Caco-2 (cell line): ENCODE data around the gene ADAMTS4. TPM values are rescaled to one million over a fixed set of nuclear protein-coding genes. Genes with fewer than 3 reads are reported as not detected.

Experiments used
- BruUV-seq: library from RNA; stranded (reverse); fragments of 400-500 nt; replicated peaks from 2 replicates; lab custom pipeline; 2021; lab: Mats Ljungman, UMichigan
- CTCF ChIA-PET: fragments of 300-600 bp; sonication (Branson Sonifier 250); formaldehyde crosslinking; loops from one replicate; lab custom pipeline; 2022; ENCODE audit warnings: antibody characterized with exemption; lab: Charles Lee
- POLR2A ChIA-PET: fragments of 300-600 bp; sonication (Branson Sonifier 250); formaldehyde crosslinking; loops from one replicate; lab custom pipeline; 2022; ENCODE audit warnings: antibody characterized with exemption; lab: Charles Lee
- DNase-seq, 2 experiments: peaks; one replicate each; pipeline versions ENCODE4 v3.0.0 to v3.0.0-alpha.2; 2020 to 2022
- H3K27me3 ChIP-seq: replicated peaks from 2 replicates; pipeline ENCODE4 v1.6.0; 2011; ENCODE audit warnings: low read length; ENCODE audit not compliant: control insufficient read depth, insufficient read depth
- H3K36me3 ChIP-seq: 2 replicates; pipeline ENCODE4 v1.5.1; 2011; ENCODE audit warnings: low read length; ENCODE audit not compliant: control insufficient read depth, insufficient read depth
- H3K4me1 ChIP-seq: fragments of 250-450 bp; sonication (Bioruptor Pico); 2 replicates; pipeline ENCODE4 v1.5.1; 2020; ENCODE audit warnings: mild to moderate bottlenecking
- H3K4me3 ChIP-seq: 2 replicates; pipeline ENCODE4 v1.5.1; 2011; ENCODE audit warnings: low read depth, mild to moderate bottlenecking, control low read depth, low read length
- H3K9me3 ChIP-seq: fragments of 250-450 bp; sonication (Bioruptor Pico); 2 replicates; pipeline ENCODE4 v1.5.1; 2020; ENCODE audit warnings: mild to moderate bottlenecking, moderate library complexity
- H3K27ac Mint-ChIP-seq: one replicate; pipeline ENCODE4 v1.8.0; 2022; ENCODE audit warnings: mixed read lengths; ENCODE audit not compliant: unreplicated experiment
- H3K27me3 Mint-ChIP-seq: one replicate; pipeline ENCODE4 v1.8.0; 2022; ENCODE audit warnings: mixed read lengths; ENCODE audit not compliant: insufficient read depth, unreplicated experiment
- H3K36me3 Mint-ChIP-seq: one replicate; pipeline ENCODE4 v1.8.0; 2022; ENCODE audit warnings: mild to moderate bottlenecking, mixed read lengths; ENCODE audit not compliant: insufficient read depth, unreplicated experiment
- H3K4me1 Mint-ChIP-seq: one replicate; pipeline ENCODE4 v1.8.0; 2022; ENCODE audit warnings: low read depth, mixed read lengths; ENCODE audit not compliant: unreplicated experiment
- H3K4me3 Mint-ChIP-seq: one replicate; pipeline ENCODE4 v1.8.0; 2022; ENCODE audit warnings: mild to moderate bottlenecking, moderate library complexity, mixed read lengths; ENCODE audit not compliant: unreplicated experiment
- H3K9me3 Mint-ChIP-seq: one replicate; pipeline ENCODE4 v1.8.0; 2022; ENCODE audit warnings: mixed read lengths; ENCODE audit not compliant: unreplicated experiment
- intact Hi-C: fragments of 100-400 bp; cut with micrococcal nuclease; formaldehyde crosslinking; loops from one replicate; pipeline ENCODE4 v1.10.0; 2022; ENCODE audit not compliant: unreplicated experiment
- total RNA-seq: library from RNA; stranded (reverse); gene quantifications from 2 replicates; pipeline ENCODE4 v1.2.3, GENCODE V29; 2022
- TF ChIP-seq, protein P1 (sequence below), 2 experiments: fragments of 200-600 bp in 1 of 2; IDR thresholded peaks; 1 replicate in 1 of 2; 2 replicates in 1 of 2; pipeline versions ENCODE4 v1.5.1 to v1.8.0; 2011 to 2022; ENCODE audit warnings: antibody characterized with exemption in 1 of 2, control low read depth in 1 of 2, inconsistent platforms in 1 of 2, low read depth in 1 of 2, low read length in 1 of 2, mild to moderate bottlenecking in 1 of 2, moderate library complexity in 1 of 2; ENCODE audit not compliant: insufficient read depth in 1 of 2, severe bottlenecking in 1 of 2, unreplicated experiment in 1 of 2

ADAMTS4 gene
- total RNA-seq, 1 experiment from 2014 or later: 0.32 TPM

DNA sequence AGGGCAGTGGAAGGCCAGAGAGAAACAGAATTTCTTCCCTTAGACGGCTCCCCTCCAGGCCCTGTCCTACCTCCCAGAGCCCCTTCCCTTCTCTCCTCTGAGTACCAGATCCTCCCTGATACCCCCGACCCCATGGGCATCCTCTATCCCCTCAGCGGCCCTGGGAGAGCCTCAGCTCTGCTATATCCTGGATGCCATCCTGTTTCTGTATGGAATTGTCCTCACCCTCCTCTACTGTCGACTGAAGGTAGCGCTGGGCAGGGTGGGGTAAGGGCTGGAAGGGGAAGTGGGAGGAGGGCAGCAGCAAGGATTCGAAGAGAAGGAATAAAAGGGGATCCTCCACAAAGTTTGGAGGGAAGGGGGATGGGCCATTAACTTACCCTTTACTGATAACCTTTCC, 19.0 kb upstream of the ADAMTS4 start:
- CTCF ChIA-PET: interaction anchor here (1.8 to 2.6 kb wide), 2 partner anchors 8 to 156 kb away, joined by 4 to 25 read pairs; partner anchors contain the start of gene TOMM40L

DNA sequence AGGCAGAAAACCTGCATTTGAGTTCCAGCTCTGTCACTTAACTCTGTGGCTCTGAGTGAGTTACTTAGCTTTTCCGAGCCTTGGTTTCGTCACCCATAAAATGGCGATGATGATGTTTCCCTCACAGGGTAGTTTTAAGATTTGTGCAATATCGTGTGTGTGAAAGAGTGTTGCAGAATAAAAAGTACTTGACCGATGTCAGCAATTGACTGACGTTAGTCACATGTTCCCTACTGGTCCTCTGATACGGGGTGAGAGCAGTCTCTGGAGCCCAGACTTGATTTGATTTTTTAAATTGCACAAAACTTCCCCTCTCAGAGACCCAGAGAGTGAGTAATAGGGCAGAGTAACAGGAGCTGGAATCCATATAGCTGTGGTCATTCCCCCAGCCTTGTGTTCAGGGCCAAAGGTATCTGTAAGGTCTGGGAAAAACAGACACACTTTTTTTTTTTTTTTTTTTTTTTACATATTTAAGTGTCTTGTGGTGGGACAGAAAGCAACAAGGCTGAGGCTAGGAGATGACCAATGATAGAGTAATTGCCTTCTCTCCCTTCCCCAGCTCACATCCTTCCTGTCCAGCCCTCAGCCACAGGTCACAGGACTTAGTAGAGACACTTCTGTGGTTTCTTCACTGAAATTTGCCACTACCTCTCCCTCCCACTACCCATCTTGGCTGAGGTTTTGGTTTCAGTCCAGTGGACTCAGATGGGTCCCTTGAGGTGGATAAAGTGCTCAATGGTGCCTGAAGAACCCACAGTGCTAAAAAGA, 18.3 kb upstream of the ADAMTS4 start:
- H3K27me3 ChIP-seq: no peaks in the 10 kb centered on the region
- H3K9me3 ChIP-seq: 0 out of 2 replicates have a peak, but pooled peaks cover 1% of the 10 kb centered on the region
- Mint-ChIP-seq H3K4me1 (peaks cover 57% of the 10 kb centered on the region), H3K4me3 (peak overlapping the region; percentile 55), H3K27me3 (no peaks in the 10 kb centered on the region), H3K27ac (peak overlapping the region; percentile 97), H3K36me3 (peaks cover 61% of the 10 kb centered on the region), H3K9me3 (peaks cover 6% of the 10 kb centered on the region)
- peak overlapping the region; percentile 19 for H3K4me3 ChIP-seq
- CTCF ChIA-PET: interaction anchor here (0.6 to 2.6 kb wide), 3 partner anchors 9 to 74 kb away, joined by 3 to 25 read pairs (median 6); partner anchors contain the start of gene TOMM40L
- intact Hi-C loops: loop anchor here (1.0 kb wide), 1 partner anchor 8 kb away; no protein-coding TSS in a partner anchor
- TF ChIP-seq, protein P1, sequence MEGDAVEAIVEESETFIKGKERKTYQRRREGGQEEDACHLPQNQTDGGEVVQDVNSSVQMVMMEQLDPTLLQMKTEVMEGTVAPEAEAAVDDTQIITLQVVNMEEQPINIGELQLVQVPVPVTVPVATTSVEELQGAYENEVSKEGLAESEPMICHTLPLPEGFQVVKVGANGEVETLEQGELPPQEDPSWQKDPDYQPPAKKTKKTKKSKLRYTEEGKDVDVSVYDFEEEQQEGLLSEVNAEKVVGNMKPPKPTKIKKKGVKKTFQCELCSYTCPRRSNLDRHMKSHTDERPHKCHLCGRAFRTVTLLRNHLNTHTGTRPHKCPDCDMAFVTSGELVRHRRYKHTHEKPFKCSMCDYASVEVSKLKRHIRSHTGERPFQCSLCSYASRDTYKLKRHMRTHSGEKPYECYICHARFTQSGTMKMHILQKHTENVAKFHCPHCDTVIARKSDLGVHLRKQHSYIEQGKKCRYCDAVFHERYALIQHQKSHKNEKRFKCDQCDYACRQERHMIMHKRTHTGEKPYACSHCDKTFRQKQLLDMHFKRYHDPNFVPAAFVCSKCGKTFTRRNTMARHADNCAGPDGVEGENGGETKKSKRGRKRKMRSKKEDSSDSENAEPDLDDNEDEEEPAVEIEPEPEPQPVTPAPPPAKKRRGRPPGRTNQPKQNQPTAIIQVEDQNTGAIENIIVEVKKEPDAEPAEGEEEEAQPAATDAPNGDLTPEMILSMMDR (IDR thresholded peaks at IDR 0.05; ENCODE audit: insufficient read depth in 1 of 2, low read depth in 1 of 2, low read length in 1 of 2, severe bottlenecking in 1 of 2, unreplicated experiment in 1 of 2): no peak
- no peak for DNase-seq
- H3K36me3 ChIP-seq: 0 out of 2 replicates have a peak, but pooled peaks cover 4% of the 10 kb centered on the region
- H3K4me1 ChIP-seq: peaks cover 68% of the 10 kb centered on the region
- BruUV-seq: TSS peak; percentile 8
- POLR2A ChIA-PET: interaction anchor here (0.5 to 1.6 kb wide), 2 partner anchors 9 to 51 kb away, joined by 3 to 11 read pairs; partner anchors contain the start of gene TOMM40L

More for the DNA sequence above, 19.0 kb upstream of the ADAMTS4 start:
- peaks cover 6% of the 10 kb centered on the region; the same call in 1 of the 2 replicates for H3K36me3 ChIP-seq
- Mint-ChIP-seq H3K36me3 (peaks cover 61% of the 10 kb centered on the region), H3K4me3 (peak overlapping the region; percentile 55), H3K27me3 (no peaks in the 10 kb centered on the region), H3K27ac (peak overlapping the region; percentile 97), H3K9me3 (peaks cover 13% of the 10 kb centered on the region), H3K4me1 (peaks cover 64% of the 10 kb centered on the region)
- intact Hi-C loops: loop anchor here (1.0 kb wide), 1 partner anchor 7 kb away; no protein-coding TSS in a partner anchor
- no peak for DNase-seq
- no peaks in the 10 kb centered on the region for H3K27me3 ChIP-seq
- TF ChIP-seq, protein P1 (IDR thresholded peaks at IDR 0.05; ENCODE audit: insufficient read depth in 1 of 2, low read depth in 1 of 2, low read length in 1 of 2, severe bottlenecking in 1 of 2, unreplicated experiment in 1 of 2): no peak
- POLR2A ChIA-PET: interaction anchor here (0.6 kb wide), 1 partner anchor 172 kb away, joined by 3 read pairs; no protein-coding TSS in a partner anchor
- peaks cover 8% of the 10 kb centered on the region; the same call in 1 of the 2 replicates for H3K9me3 ChIP-seq
- peaks cover 75% of the 10 kb centered on the region for H3K4me1 ChIP-seq
- BruUV-seq: TSS peak; percentile 1
- peak overlapping the region; percentile 19 for H3K4me3 ChIP-seq

DNA sequence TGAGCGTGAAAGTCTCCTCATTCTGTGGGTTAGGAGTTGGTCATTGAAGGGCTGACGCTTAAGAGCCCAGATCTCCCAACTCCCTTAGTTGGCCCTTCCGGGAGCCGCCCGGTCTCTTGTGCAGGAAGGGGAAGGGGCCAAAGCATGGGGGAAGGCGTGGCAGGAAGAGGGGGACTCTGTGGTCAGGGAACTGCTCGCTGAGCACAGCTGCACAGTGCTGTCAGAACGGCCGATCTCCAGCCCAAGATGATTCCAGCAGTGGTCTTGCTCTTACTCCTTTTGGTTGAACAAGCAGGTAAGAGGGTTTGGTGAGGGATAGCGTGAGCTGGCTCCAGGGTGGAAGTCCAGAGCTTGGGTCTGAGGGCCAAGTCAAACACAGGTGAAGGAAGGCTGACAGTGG, 16.2 kb upstream of the ADAMTS4 start, which contains the start of gene FCER1G:
TSS of gene FCER1G (plus strand) at position 220 of the 400 bp plus-strand sequence. CDS start at position 247, 27 bp downstream.
- peak within 1 kb of the TSS; percentile 97 for H3K27ac Mint-ChIP-seq
- CTCF ChIA-PET: interaction anchor here (0.7 to 2.6 kb wide), 3 partner anchors 9 to 317 kb away, joined by 3 to 25 read pairs (median 8); partner anchors contain the start of gene TOMM40L

More for the DNA sequence above, 16.2 kb upstream of the ADAMTS4 start, which contains the start of gene FCER1G:
- H3K4me3 ChIP-seq: no peak within 1 kb of the TSS
- H3K4me1 ChIP-seq: peaks cover 65% of the 10 kb centered on the region
- TF ChIP-seq, protein P1 (IDR thresholded peaks at IDR 0.05; ENCODE audit: insufficient read depth in 1 of 2, low read depth in 1 of 2, low read length in 1 of 2, severe bottlenecking in 1 of 2, unreplicated experiment in 1 of 2): no peak
- H3K4me1 Mint-ChIP-seq: peaks cover 52% of the 10 kb centered on the region
- no peaks in the 10 kb centered on the region for H3K9me3 ChIP-seq
- no peaks in the 10 kb centered on the region for H3K27me3 ChIP-seq
- H3K36me3 ChIP-seq: peaks cover 9% of the 10 kb centered on the region
- peaks cover 59% of the 10 kb centered on the region for H3K36me3 Mint-ChIP-seq
- POLR2A ChIA-PET: no interaction called here
- H3K9me3 Mint-ChIP-seq: no peaks in the 10 kb centered on the region
- no peak for DNase-seq
- H3K27me3 Mint-ChIP-seq: no peaks in the 10 kb centered on the region
- peak within 1 kb of the TSS; percentile 55 for H3K4me3 Mint-ChIP-seq
- intact Hi-C loops: no loop called here
- BruUV-seq: no TSS peak
